Measurements from ENCODE around the gene ARHGAP30.
A peak's percentile ranks its signal among the peaks of the same experiment; 100 is the strongest.

GRCh38 chr1:161079436-161080110, 9.9 kb upstream of the ARHGAP30 start:
- TF ChIP-seq MAX (IDR thresholded peaks at IDR 0.05) = no peak
- peak in 2 of 3 experiments; percentile 23 to 33; a peak in 2 of 4 replicates for TF ChIP-seq CTCF (IDR thresholded peaks at IDR 0.05; ENCODE audit: control extremely low read depth in 1 of 3, insufficient read depth in 1 of 3, low read depth in 1 of 3, low read length in 3 of 3)
- no peak for TF ChIP-seq CHD7 (IDR thresholded peaks at IDR 0.05; ENCODE audit: insufficient replicate concordance, low read length)

Measured in H1 (cell line).